Liver (tissue), 9 donors: ENCODE measurements around the gene ATXN7L1. TPM values are rescaled to one million over a fixed set of nuclear protein-coding genes. Genes with fewer than 3 reads are reported as not detected.

Experiments
- DNase-seq: peaks from one replicate; pipeline ENCODE4 v3.0.0-alpha.2; 2017; ENCODE audit warnings: low spot score
- H3K27ac ChIP-seq, 2 donors: one replicate each; pipeline ENCODE4 v1.7.0; 2013; ENCODE audit warnings: inconsistent platforms in 2 of 2, low read length in 2 of 2, control low read depth in 1 of 2, low read depth in 1 of 2, mild to moderate bottlenecking in 1 of 2
- H3K27me3 ChIP-seq, 4 donors: one replicate each; pipeline versions ENCODE4 v1.6.1 to v1.7.0; 2013; ENCODE audit warnings: low read length in 3 of 4, inconsistent platforms in 1 of 4, mild to moderate bottlenecking in 1 of 4, moderate library complexity in 1 of 4; ENCODE audit not compliant: control insufficient read depth in 4 of 4, insufficient read depth in 4 of 4
- H3K36me3 ChIP-seq, 4 donors: one replicate each; pipeline versions ENCODE4 v1.6.1 to v1.7.0; 2013; ENCODE audit warnings: low read length in 3 of 4, mild to moderate bottlenecking in 3 of 4, low read depth in 1 of 4, moderate library complexity in 1 of 4; ENCODE audit not compliant: control insufficient read depth in 4 of 4, insufficient read depth in 3 of 4
- H3K4me1 ChIP-seq, 4 donors: one replicate each; pipeline versions ENCODE4 v1.6.1 to v1.7.0; 2013; ENCODE audit warnings: low read length in 3 of 4, mild to moderate bottlenecking in 3 of 4, moderate library complexity in 1 of 4; ENCODE audit not compliant: control insufficient read depth in 4 of 4, insufficient read depth in 4 of 4
- H3K4me3 ChIP-seq, 3 donors: one replicate each; pipeline versions ENCODE4 v1.6.1 to v1.7.0; 2013; ENCODE audit warnings: low read length in 3 of 3, control low read depth in 1 of 3, low read depth in 1 of 3, mild to moderate bottlenecking in 1 of 3
- H3K9ac ChIP-seq, 2 donors: one replicate each; pipeline ENCODE4 v1.7.0; 2013; ENCODE audit warnings: low read length in 2 of 2, mild to moderate bottlenecking in 2 of 2, moderate library complexity in 2 of 2, control low read depth in 1 of 2, low read depth in 1 of 2
- H3K9me3 ChIP-seq, 4 donors: one replicate each; pipeline versions ENCODE4 v1.6.1 to v1.7.0; 2013; ENCODE audit warnings: low read length in 3 of 4; ENCODE audit not compliant: control insufficient read depth in 4 of 4
- EGR1 ChIP-seq, 2 donors: IDR thresholded peaks; 2 replicates each; pipeline ENCODE4 v1.6.1; 2016 to 2018; ENCODE audit warnings: antibody characterized with exemption in 2 of 2, low read depth in 2 of 2
- FOXA1 ChIP-seq: IDR thresholded peaks from 2 replicates; pipeline ENCODE4 v1.6.1; 2016; ENCODE audit warnings: antibody characterized with exemption
- GABPA ChIP-seq, 2 donors: IDR thresholded peaks in 1 of 2; conservative IDR thresholded peaks in 1 of 2; 2 replicates each; pipeline ENCODE4 v1.6.1; 2016; ENCODE audit warnings: antibody characterized with exemption in 2 of 2, mild to moderate bottlenecking in 1 of 2, moderate library complexity in 1 of 2
- HNF4A ChIP-seq, 2 donors: conservative IDR thresholded peaks; 2 replicates each; pipeline ENCODE4 v1.6.1; 2016; ENCODE audit warnings: antibody characterized with exemption in 2 of 2, mild to moderate bottlenecking in 2 of 2
- HNF4G ChIP-seq: IDR thresholded peaks from 2 replicates; pipeline ENCODE4 v1.6.1; 2016; ENCODE audit warnings: antibody characterized with exemption
- JUND ChIP-seq, 2 donors: IDR thresholded peaks; 2 replicates each; pipeline ENCODE4 v1.6.1; 2016; ENCODE audit warnings: antibody characterized with exemption in 2 of 2
- NR2F2 ChIP-seq: IDR thresholded peaks from 2 replicates; pipeline ENCODE4 v1.6.1; 2016; ENCODE audit warnings: antibody characterized with exemption
- RXRA ChIP-seq, 2 donors: IDR thresholded peaks; 2 replicates each; pipeline ENCODE4 v1.6.1; 2017 to 2018; ENCODE audit warnings: antibody characterized with exemption in 2 of 2, mild to moderate bottlenecking in 1 of 2
- SP1 ChIP-seq: IDR thresholded peaks from 2 replicates; pipeline ENCODE4 v1.6.1; 2018; ENCODE audit warnings: antibody characterized with exemption, mild to moderate bottlenecking
- YY1 ChIP-seq: IDR thresholded peaks from 2 replicates; pipeline ENCODE4 v1.6.1; 2016; ENCODE audit warnings: antibody characterized with exemption, mild to moderate bottlenecking
- WGBS: extraction: QIAGEN DNeasy Blood & Tissue Kit; methylation state at CpG from one replicate; pipeline ENCODE4 v1.1.7; 2013; 5-methylcytosine and 5-hydroxymethylcytosine counted together
- polyA plus RNA-seq, 2 donors: library from polyadenylated mRNA; stranded (reverse) in 1 of 2; unstranded in 1 of 2; fragments of 200-250 nt in 1 of 2; fragments of >200 nt in 1 of 2; fragmentation: Nextera tagmentation in 1 of 2; extraction: Ambion mirVana in 1 of 2; gene quantifications; one replicate each; pipeline versions ENCODE4 v1.2.1 to v1.2.3, GENCODE V29; 2013 to 2015
- total RNA-seq, 2 donors: library from RNA; depleted of rRNA; stranded (reverse); fragments of >200 nt; gene quantifications; one replicate each; pipeline ENCODE4 v1.2.3, GENCODE V29; 2014
- TF ChIP-seq, protein P1 (sequence below): fragments of 150-350 bp; IDR thresholded peaks from 2 replicates; pipeline ENCODE4 v1.5.1; 2017; ENCODE audit warnings: improper control_type of control experiment, low read depth, low read length; ENCODE audit not compliant: missing input control
- TF ChIP-seq, protein P2 (sequence below): IDR thresholded peaks from 2 replicates; pipeline ENCODE4 v1.6.1; 2016; ENCODE audit warnings: antibody characterized with exemption
- TF ChIP-seq, protein P3 (sequence below): IDR thresholded peaks from 2 replicates; pipeline ENCODE4 v1.6.1; 2016; ENCODE audit warnings: antibody characterized with exemption, mild to moderate bottlenecking
- TF ChIP-seq, protein P4 (sequence below): IDR thresholded peaks from 2 replicates; pipeline ENCODE4 v1.6.1; 2016; ENCODE audit warnings: antibody characterized with exemption
- TF ChIP-seq, protein P5 (sequence below): IDR thresholded peaks from 2 replicates; pipeline ENCODE4 v1.6.1; 2016; ENCODE audit warnings: antibody characterized with exemption
- donor health status: healthy.
- donor health status: healthy.
- donor health status: healthy.
- donor health status: healthy.
- donor health status: healthy.

Gene ATXN7L1
- total and polyA plus RNA-seq, 4 donors, result 2.1 to 7.4 (median 5.3) TPM

DNA sequence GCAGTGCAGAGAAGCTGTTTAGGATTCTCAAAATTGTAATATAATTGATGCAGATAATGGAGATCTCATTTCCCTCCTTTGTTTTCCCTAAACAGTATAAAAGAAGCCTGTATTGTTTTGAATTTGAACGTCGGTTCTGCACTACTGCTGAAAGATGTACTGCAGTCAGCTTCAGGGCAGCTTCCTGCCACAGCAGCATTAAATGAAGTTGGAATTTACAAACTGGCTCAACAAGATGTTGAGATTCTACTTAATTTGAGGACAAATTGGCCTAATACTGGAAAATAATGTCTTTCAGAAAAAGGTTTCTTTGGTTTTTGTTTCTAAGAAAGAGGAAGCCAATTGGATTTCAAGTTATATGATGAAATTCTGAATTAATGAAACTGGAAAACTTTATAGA is 309.4 kb downstream of the ATXN7L1 start:
- Histone ChIP-seq H3K27ac (no peak overlapping the region), H3K4me1 (peaks cover 0 to 4% (median 0%) of the 10 kb centered on the region in 4 donors), H3K36me3 (peaks cover 4 to 37% (median 34%) of the 10 kb centered on the region in 4 donors), H3K9me3 (no peaks in the 10 kb centered on the region), H3K27me3 (no peaks in the 10 kb centered on the region), H3K9ac (no peak overlapping the region), H3K4me3 (no peak overlapping the region)
- 87% methylated on average over 2 of the region's 2 CpGs for WGBS
- no peak for DNase-seq
- TF ChIP-seq, protein P1, sequence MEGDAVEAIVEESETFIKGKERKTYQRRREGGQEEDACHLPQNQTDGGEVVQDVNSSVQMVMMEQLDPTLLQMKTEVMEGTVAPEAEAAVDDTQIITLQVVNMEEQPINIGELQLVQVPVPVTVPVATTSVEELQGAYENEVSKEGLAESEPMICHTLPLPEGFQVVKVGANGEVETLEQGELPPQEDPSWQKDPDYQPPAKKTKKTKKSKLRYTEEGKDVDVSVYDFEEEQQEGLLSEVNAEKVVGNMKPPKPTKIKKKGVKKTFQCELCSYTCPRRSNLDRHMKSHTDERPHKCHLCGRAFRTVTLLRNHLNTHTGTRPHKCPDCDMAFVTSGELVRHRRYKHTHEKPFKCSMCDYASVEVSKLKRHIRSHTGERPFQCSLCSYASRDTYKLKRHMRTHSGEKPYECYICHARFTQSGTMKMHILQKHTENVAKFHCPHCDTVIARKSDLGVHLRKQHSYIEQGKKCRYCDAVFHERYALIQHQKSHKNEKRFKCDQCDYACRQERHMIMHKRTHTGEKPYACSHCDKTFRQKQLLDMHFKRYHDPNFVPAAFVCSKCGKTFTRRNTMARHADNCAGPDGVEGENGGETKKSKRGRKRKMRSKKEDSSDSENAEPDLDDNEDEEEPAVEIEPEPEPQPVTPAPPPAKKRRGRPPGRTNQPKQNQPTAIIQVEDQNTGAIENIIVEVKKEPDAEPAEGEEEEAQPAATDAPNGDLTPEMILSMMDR, result no peak
- no peak for TF ChIP-seq YY1
- TF ChIP-seq, protein P2, sequence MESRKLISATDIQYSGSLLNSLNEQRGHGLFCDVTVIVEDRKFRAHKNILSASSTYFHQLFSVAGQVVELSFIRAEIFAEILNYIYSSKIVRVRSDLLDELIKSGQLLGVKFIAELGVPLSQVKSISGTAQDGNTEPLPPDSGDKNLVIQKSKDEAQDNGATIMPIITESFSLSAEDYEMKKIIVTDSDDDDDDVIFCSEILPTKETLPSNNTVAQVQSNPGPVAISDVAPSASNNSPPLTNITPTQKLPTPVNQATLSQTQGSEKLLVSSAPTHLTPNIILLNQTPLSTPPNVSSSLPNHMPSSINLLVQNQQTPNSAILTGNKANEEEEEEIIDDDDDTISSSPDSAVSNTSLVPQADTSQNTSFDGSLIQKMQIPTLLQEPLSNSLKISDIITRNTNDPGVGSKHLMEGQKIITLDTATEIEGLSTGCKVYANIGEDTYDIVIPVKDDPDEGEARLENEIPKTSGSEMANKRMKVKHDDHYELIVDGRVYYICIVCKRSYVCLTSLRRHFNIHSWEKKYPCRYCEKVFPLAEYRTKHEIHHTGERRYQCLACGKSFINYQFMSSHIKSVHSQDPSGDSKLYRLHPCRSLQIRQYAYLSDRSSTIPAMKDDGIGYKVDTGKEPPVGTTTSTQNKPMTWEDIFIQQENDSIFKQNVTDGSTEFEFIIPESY, result no peak
- TF ChIP-seq SP1, result no peak
- no peak for TF ChIP-seq GABPA (IDR thresholded peaks at IDR 0.05 in 1 of 2, conservative IDR thresholded peaks at IDR 0.05 in 1 of 2)
- TF ChIP-seq, protein P3, sequence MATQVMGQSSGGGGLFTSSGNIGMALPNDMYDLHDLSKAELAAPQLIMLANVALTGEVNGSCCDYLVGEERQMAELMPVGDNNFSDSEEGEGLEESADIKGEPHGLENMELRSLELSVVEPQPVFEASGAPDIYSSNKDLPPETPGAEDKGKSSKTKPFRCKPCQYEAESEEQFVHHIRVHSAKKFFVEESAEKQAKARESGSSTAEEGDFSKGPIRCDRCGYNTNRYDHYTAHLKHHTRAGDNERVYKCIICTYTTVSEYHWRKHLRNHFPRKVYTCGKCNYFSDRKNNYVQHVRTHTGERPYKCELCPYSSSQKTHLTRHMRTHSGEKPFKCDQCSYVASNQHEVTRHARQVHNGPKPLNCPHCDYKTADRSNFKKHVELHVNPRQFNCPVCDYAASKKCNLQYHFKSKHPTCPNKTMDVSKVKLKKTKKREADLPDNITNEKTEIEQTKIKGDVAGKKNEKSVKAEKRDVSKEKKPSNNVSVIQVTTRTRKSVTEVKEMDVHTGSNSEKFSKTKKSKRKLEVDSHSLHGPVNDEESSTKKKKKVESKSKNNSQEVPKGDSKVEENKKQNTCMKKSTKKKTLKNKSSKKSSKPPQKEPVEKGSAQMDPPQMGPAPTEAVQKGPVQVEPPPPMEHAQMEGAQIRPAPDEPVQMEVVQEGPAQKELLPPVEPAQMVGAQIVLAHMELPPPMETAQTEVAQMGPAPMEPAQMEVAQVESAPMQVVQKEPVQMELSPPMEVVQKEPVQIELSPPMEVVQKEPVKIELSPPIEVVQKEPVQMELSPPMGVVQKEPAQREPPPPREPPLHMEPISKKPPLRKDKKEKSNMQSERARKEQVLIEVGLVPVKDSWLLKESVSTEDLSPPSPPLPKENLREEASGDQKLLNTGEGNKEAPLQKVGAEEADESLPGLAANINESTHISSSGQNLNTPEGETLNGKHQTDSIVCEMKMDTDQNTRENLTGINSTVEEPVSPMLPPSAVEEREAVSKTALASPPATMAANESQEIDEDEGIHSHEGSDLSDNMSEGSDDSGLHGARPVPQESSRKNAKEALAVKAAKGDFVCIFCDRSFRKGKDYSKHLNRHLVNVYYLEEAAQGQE, result no peak
- no peak for TF ChIP-seq NR2F2
- TF ChIP-seq HNF4A (conservative IDR thresholded peaks at IDR 0.05), result no peak
- TF ChIP-seq FOXA1, result no peak
- TF ChIP-seq, protein P4, sequence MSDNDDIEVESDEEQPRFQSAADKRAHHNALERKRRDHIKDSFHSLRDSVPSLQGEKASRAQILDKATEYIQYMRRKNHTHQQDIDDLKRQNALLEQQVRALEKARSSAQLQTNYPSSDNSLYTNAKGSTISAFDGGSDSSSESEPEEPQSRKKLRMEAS, result no peak
- no peak for TF ChIP-seq EGR1 (IDR thresholded peaks at IDR 0.05; ENCODE audit: low read depth in 2 of 2)
- no peak for TF ChIP-seq HNF4G
- no peak for TF ChIP-seq RXRA (IDR thresholded peaks at IDR 0.05)
- no peak for TF ChIP-seq JUND (IDR thresholded peaks at IDR 0.05)

DNA sequence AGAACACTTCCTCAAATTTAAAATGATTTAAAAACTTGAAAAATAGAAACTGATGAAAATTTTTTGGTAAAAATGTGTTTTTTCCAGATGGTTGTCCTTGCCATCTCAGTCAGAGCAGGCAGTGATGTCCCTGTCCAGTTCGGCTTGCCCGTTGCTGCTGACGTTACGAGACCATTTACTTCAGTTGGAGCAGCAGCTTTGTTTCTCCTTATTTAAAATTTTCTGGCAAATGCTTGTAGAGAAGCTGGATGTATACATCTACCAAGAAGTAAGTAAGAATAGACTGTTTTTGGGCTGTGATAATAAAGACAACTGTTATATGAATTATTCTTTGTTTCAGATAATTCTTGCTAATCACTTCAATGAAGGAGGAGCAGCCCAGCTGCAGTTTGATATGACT is 311.2 kb downstream of the ATXN7L1 start:
- peaks cover 4 to 41% (median 37%) of the 10 kb centered on the region in 4 donors for H3K36me3 ChIP-seq
- no peaks in the 10 kb centered on the region for H3K9me3 ChIP-seq
- no peak for DNase-seq
- no peaks in the 10 kb centered on the region for H3K4me1 ChIP-seq
- no peak overlapping the region for H3K9ac ChIP-seq
- TF ChIP-seq SP1, result no peak
- TF ChIP-seq, protein P5, sequence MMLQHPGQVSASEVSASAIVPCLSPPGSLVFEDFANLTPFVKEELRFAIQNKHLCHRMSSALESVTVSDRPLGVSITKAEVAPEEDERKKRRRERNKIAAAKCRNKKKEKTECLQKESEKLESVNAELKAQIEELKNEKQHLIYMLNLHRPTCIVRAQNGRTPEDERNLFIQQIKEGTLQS, result no peak
- no peak for TF ChIP-seq NR2F2
- TF ChIP-seq, protein P3, result no peak
- TF ChIP-seq GABPA (IDR thresholded peaks at IDR 0.05 in 1 of 2, conservative IDR thresholded peaks at IDR 0.05 in 1 of 2), result no peak
- TF ChIP-seq, protein P1, result no peak
- no peak for TF ChIP-seq JUND (IDR thresholded peaks at IDR 0.05)
- TF ChIP-seq HNF4G, result no peak
- no peak for TF ChIP-seq HNF4A (conservative IDR thresholded peaks at IDR 0.05)
- WGBS, result 98% methylated on average over 4 of the region's 4 CpGs
- H3K27ac ChIP-seq, result no peak overlapping the region
- H3K4me3 ChIP-seq, result no peak overlapping the region
- no peaks in the 10 kb centered on the region for H3K27me3 ChIP-seq
